Lower leg skin (tissue), 4 donors: ENCODE results near the gene ZFP36L2. TPM values are rescaled to one million over a fixed set of nuclear protein-coding genes. Genes with fewer than 3 reads are reported as not detected.
A peak's percentile ranks its signal among the peaks of the same experiment; 100 is the strongest.

Source experiments
- DNase-seq, 2 donors: peaks; one replicate each; pipeline ENCODE4 v3.0.0-alpha.2; 2019; ENCODE audit warnings: low spot score in 2 of 2
- H3K4me3 ChIP-seq: fragments of 200-600 bp; sonication (generic); 2 replicates; pipeline ENCODE4 v1.5.1; 2017; ENCODE audit warnings: mild to moderate bottlenecking, low read depth; ENCODE audit not compliant: poor library complexity, severe bottlenecking
- POLR2A ChIP-seq, 2 donors: fragments of 450-650 bp; IDR thresholded peaks; one replicate each; pipeline ENCODE4 v1.6.1; 2016 to 2017; ENCODE audit warnings: antibody characterized with exemption in 2 of 2, mild to moderate bottlenecking in 1 of 2, moderate library complexity in 1 of 2
- WGBS, 2 donors: methylation state at CpG; one replicate each; pipeline ENCODE4 v1.1.5; 2018; 5-methylcytosine and 5-hydroxymethylcytosine counted together
- intact Hi-C: fragments of 100-400 bp; cut with DNase I; formaldehyde crosslinking; loops from one replicate; pipeline ENCODE4 v1.15.0; 2023; ENCODE audit warnings: low total_unique reads
- total RNA-seq, 4 donors: library from RNA; depleted of rRNA; stranded (reverse); fragments of >200 nt; gene quantifications; one replicate each; pipeline ENCODE4 v1.1.0, GENCODE V29; 2016
- TF ChIP-seq, protein P1 (sequence below), 3 donors: fragments of 450-650 bp; IDR thresholded peaks; one replicate each; pipeline ENCODE4 v1.5.1; 2016; ENCODE audit warnings: antibody characterized with exemption in 3 of 3, mild to moderate bottlenecking in 3 of 3, moderate library complexity in 2 of 3

ZFP36L2 gene
- total RNA-seq, 4 donors from 2014 or later: 137 to 329 (median 147) TPM

DNA sequence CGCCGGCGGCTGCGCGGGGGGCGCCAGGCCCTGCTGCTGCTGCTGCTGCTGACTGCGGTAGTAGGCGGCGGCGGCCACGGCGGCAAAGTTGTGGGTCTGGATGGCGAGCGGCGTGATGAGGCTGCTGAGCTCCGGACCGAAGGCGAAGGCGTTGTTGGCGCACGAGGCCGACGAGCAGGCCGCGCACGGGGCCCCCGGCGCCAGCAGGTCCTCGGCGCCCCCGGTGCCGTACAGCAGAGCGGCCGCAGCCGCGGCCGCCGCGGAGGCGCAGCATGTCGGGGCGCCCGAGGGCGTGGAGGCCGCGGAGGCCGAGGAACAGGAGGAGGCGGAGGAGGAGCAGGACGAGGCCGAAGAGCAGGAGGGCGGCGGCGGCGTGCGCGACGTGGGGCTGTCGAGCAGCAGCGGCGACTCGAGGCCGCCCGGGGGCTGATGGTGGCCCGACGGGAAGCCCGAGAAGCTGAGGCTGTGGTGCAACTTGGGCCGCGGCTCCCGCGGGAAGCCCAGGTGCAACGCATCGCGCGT is 1.8 kb downstream of the ZFP36L2 start:
- 1% methylated on average over 17 of the region's 74 CpGs; no CpG with 5 or more reads in 1 of the 2 donors for WGBS, 2 donors
- peak overlapping the region; percentile 93 for H3K4me3 ChIP-seq
- peak in 1 of 2 donors; percentile 88 for DNase-seq
- intact Hi-C loops: loop anchor here (10.0 kb wide), 3 partner anchors 250 to 280 kb away; no protein-coding TSS in a partner anchor
- TF ChIP-seq POLR2A (IDR thresholded peaks at IDR 0.05): no peak
- TF ChIP-seq, protein P1, sequence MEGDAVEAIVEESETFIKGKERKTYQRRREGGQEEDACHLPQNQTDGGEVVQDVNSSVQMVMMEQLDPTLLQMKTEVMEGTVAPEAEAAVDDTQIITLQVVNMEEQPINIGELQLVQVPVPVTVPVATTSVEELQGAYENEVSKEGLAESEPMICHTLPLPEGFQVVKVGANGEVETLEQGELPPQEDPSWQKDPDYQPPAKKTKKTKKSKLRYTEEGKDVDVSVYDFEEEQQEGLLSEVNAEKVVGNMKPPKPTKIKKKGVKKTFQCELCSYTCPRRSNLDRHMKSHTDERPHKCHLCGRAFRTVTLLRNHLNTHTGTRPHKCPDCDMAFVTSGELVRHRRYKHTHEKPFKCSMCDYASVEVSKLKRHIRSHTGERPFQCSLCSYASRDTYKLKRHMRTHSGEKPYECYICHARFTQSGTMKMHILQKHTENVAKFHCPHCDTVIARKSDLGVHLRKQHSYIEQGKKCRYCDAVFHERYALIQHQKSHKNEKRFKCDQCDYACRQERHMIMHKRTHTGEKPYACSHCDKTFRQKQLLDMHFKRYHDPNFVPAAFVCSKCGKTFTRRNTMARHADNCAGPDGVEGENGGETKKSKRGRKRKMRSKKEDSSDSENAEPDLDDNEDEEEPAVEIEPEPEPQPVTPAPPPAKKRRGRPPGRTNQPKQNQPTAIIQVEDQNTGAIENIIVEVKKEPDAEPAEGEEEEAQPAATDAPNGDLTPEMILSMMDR (IDR thresholded peaks at IDR 0.05): no peak

DNA sequence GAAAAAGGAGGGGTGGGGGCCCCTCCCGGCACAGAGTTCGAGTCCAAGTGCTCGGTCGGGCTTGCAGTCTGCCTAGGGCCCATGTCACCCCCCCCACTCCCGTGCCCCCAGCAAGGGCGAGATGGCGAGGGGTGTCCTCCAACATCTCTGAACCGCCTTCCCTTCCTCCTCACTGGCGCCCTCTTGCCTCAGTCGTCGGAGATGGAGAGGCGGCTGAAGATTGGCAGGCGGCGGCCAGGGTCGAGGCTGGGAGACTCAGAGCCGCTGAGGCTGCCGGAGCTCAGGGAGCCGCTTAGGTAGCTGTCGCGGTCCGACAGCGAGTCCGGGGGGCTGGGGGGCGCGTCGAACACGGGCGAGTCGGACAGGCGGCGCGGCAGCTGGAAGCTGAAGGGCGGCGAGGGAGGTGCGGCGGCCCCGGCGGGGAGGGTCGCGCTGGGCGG is 2.3 kb downstream of the ZFP36L2 start:
- 1% methylated on average over 21 to 34 of the region's 41 CpGs for WGBS, 2 donors
- peak in 1 of 2 donors; percentile 91 for DNase-seq
- TF ChIP-seq, protein P1 (IDR thresholded peaks at IDR 0.05): no peak
- no peak for TF ChIP-seq POLR2A (IDR thresholded peaks at IDR 0.05)
- H3K4me3 ChIP-seq: peak overlapping the region; percentile 93
- intact Hi-C loops: loop anchor here (10.0 kb wide), 3 partner anchors 249 to 279 kb away; no protein-coding TSS in a partner anchor

DNA sequence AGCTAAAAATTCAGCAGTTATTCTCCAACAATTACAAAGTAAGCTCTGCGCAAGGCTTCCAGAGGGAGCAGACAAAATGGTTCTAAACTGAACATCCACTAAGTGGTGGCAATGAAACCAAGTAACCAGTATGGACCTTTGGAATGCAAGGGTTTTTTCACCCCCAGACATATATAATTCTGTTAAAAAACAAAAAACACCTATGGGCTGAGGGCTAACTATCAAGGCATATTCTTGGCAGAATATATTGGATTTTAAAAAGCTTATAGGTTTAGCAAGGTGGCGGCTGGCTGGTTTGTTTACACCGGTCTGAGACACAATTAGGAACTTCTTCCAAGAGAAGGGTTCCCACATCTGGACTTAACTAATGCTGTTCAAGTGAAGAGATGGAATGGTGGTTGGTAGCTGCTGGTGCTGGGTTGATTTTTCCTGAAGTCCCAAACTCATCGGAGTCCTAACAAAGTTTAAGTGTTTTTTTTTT is 2.8 kb downstream of the ZFP36L2 start:
- intact Hi-C loops: loop anchor here (10.0 kb wide), 3 partner anchors 249 to 279 kb away; no protein-coding TSS in a partner anchor
- WGBS, 2 donors: 1 to 3% methylated on average over 4 of the region's 4 CpGs
- peak overlapping the region; percentile 93 for H3K4me3 ChIP-seq
- no peak for DNase-seq
- no peak for TF ChIP-seq POLR2A (IDR thresholded peaks at IDR 0.05)
- TF ChIP-seq, protein P1 (IDR thresholded peaks at IDR 0.05): no peak

DNA sequence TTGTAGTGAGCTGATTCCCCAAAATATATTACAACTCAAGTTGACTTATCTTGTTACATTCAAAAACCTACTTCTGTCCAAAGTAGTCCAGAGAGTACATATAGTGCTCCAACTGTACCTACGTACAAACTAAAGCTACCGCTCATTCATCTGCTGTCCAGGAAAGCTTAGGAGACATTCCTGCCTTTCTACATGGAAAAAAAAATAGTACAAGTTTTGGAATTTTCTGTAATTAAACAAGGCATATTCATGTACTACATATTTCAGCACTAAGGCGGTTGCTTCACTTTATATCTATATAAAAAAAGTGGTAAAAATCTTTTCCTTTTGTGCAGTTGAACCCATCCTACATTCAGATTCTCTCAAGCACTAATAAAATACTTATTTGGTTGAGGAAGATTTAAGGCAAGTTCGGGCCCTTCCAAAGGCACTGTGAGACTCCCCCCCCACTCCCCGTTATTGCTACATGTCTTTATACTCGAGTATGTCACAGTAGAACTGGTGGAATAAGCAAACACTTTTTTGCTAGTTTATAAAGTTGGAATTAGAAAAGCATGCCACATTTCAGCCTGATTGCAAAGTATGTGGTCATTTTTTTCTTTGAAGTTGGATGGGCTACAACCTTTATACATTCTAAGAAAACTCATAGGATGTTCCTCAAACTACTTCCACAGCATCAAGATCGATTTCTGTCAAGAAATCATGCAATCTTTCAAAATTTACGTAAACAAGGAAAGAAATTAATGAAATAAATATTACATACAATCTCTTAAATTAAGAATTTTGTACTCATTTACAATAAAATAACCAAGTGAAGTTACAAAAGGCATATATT is 3.7 kb downstream of the ZFP36L2 start:
- intact Hi-C loops: loop anchor here (10.0 kb wide), 3 partner anchors 248 to 278 kb away; no protein-coding TSS in a partner anchor
- WGBS, 2 donors: 2 to 4% methylated on average over 8 of the region's 8 CpGs
- TF ChIP-seq, protein P1 (IDR thresholded peaks at IDR 0.05): no peak
- no peak for TF ChIP-seq POLR2A (IDR thresholded peaks at IDR 0.05)
- no peak for DNase-seq
- peak overlapping the region; percentile 32 for H3K4me3 ChIP-seq

DNA sequence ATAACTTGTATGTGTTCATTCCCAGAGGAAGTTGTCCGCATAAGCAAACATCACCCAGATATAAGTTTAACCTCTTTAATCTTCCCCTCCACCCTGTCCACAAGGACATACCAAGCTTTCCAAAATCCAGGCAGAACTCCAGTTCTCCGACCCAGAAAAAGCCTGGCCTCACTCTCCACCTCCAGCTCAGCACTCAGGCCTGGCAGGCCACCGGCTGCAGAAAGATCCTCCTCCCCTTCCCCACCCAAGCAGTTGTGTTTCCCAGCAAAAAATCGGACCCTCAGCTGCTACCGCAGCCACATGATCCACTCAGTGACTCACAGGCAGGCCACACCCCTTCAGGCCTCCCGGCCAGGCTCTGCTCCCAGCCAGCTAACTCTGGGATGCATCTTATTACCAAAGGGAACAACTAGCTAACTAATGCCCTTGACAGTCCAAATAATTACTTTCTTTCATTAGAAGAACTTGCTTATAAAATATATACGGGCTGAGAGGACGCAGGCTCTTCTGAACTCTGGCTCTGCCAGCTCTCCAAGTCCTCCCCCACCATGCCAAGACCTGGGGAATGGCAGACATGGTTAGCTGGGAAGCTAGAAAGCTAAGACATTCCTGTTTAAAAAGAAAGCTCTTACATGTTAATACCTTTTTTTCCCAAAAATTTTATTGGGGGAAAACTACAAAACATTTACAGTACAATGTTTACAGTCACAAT is 4.5 kb downstream of the ZFP36L2 start:
- peak; percentile 91 to 97 for DNase-seq
- intact Hi-C loops: loop anchor here (10.0 kb wide), 3 partner anchors 247 to 277 kb away; no protein-coding TSS in a partner anchor
- peak overlapping the region; percentile 15 for H3K4me3 ChIP-seq
- TF ChIP-seq POLR2A (IDR thresholded peaks at IDR 0.05): no peak
- TF ChIP-seq, protein P1 (IDR thresholded peaks at IDR 0.05): no peak
- 0% methylated on average over 8 of the region's 8 CpGs for WGBS, 2 donors
